HepG2 (cell line): ENCODE data around the gene STC2. TPM values are rescaled to one million over a fixed set of nuclear protein-coding genes. Genes with fewer than 3 reads are reported as not detected.

ENCODE experiments used
- ATF1 ChIP-seq: IDR thresholded peaks from 2 replicates; pipeline ENCODE4 v1.6.1; 2016; ENCODE audit warnings: mild to moderate bottlenecking, control low read depth
- FOXA1 ChIP-seq, 2 experiments: fragments of 450-650 bp in 1 of 2; sonication (generic) in 1 of 2; formaldehyde crosslinking in 1 of 2; IDR thresholded peaks; 2 replicates each; pipeline versions ENCODE4 v1.4.0 to v1.6.1; 2016 to 2020; ENCODE audit warnings: missing genetic modification reagents in 1 of 2
- NFYC ChIP-seq: IDR thresholded peaks from 2 replicates; pipeline ENCODE4 v1.6.1; 2016; ENCODE audit warnings: missing genetic modification reagents, missing compliant biosample characterization
- PTBP1 ChIP-seq: fragments of 200-400 bp; formaldehyde crosslinking; IDR thresholded peaks from 2 replicates; pipeline ENCODE4 v1.6.1; 2018; ENCODE audit warnings: low read length, low read depth; ENCODE audit not compliant: poor library complexity, severe bottlenecking
- REXO4 ChIP-seq: sonication (generic); formaldehyde crosslinking; IDR thresholded peaks from 2 replicates; pipeline ENCODE4 v1.8.0; 2022; ENCODE audit warnings: missing genetic modification reagents, mild to moderate bottlenecking, borderline replicate concordance
- SP5 ChIP-seq: IDR thresholded peaks from 2 replicates; pipeline ENCODE4 v1.6.1; 2016; ENCODE audit warnings: low read depth, borderline replicate concordance
- TBL1XR1 ChIP-seq: fragments of 150-350 bp; IDR thresholded peaks from 2 replicates; pipeline ENCODE4 v1.6.1; 2014; ENCODE audit warnings: borderline replicate concordance, low read length; ENCODE audit not compliant: partially characterized antibody
- ZNF121 ChIP-seq: sonication (generic); formaldehyde crosslinking; IDR thresholded peaks from 2 replicates; pipeline ENCODE4 v1.5.0; 2020; ENCODE audit warnings: mild to moderate bottlenecking, missing genetic modification reagents
- ZNF138 ChIP-seq: sonication (generic); formaldehyde crosslinking; IDR thresholded peaks from 2 replicates; pipeline ENCODE4 v1.5.0; 2020; ENCODE audit warnings: mild to moderate bottlenecking, low read depth, missing genetic modification reagents
- ZNF317 ChIP-seq: sonication (generic); formaldehyde crosslinking; IDR thresholded peaks from 2 replicates; pipeline ENCODE4 v1.5.0; 2020; ENCODE audit warnings: mild to moderate bottlenecking, missing genetic modification reagents
- ZNF549 ChIP-seq: sonication (generic); formaldehyde crosslinking; IDR thresholded peaks from 2 replicates; pipeline ENCODE4 v1.5.0; 2020; ENCODE audit warnings: missing genetic modification reagents
- ZNF567 ChIP-seq: sonication (generic); formaldehyde crosslinking; IDR thresholded peaks from 2 replicates; pipeline ENCODE4 v1.8.1; 2023; ENCODE audit warnings: mild to moderate bottlenecking, missing genetic modification reagents, borderline replicate concordance
- ZNF678 ChIP-seq: sonication (generic); formaldehyde crosslinking; IDR thresholded peaks from 2 replicates; pipeline ENCODE4 v1.4.0; 2020; ENCODE audit warnings: mild to moderate bottlenecking, missing genetic modification reagents
- ZNF691 ChIP-seq: sonication (generic); formaldehyde crosslinking; IDR thresholded peaks from 2 replicates; pipeline ENCODE4 v1.4.0; 2020; ENCODE audit warnings: missing genetic modification reagents, low read depth, mild to moderate bottlenecking, borderline replicate concordance
- ZNF713 ChIP-seq: sonication (generic); formaldehyde crosslinking; IDR thresholded peaks from 2 replicates; pipeline ENCODE4 v1.4.0; 2020; ENCODE audit warnings: mild to moderate bottlenecking, missing genetic modification reagents
- polyA plus RNA-seq, 8 experiments: library from polyadenylated mRNA; depleted of rRNA in 3 of 8; stranded (reverse) in 7 of 8; unstranded in 1 of 8; fragments of >200 nt; fragmentation: Illumina TruSeq in 4 of 8; extraction: Trizol in 4 of 8; gene quantifications; 2 replicates each; pipeline versions ENCODE4 v1.2.1 to v1.2.3, GENCODE V29; 2011 to 2016; ENCODE audit warnings: low read depth in 4 of 8, missing spikeins in 1 of 8, mixed read lengths in 1 of 8; ENCODE audit not compliant: insufficient read depth in 1 of 8
- total RNA-seq, 5 experiments: library from RNA; depleted of rRNA; stranded (reverse); fragments of >200 nt; fragmentation: Illumina TruSeq; extraction: Trizol; gene quantifications; 2 replicates each; pipeline ENCODE4 v1.2.3, GENCODE V29; 2016; ENCODE audit warnings: low read depth in 1 of 5
- TF ChIP-seq, protein P1 (sequence below): sonication (generic); formaldehyde crosslinking; IDR thresholded peaks from 2 replicates; pipeline ENCODE4 v1.5.0; 2020; ENCODE audit warnings: mild to moderate bottlenecking, low read depth, missing genetic modification reagents, borderline replicate concordance
- TF ChIP-seq, protein P2 (sequence below): sonication (generic); formaldehyde crosslinking; IDR thresholded peaks from 2 replicates; pipeline ENCODE4 v1.4.0; 2020; ENCODE audit warnings: missing genetic modification reagents
- TF ChIP-seq, protein P3 (sequence below): sonication (generic); formaldehyde crosslinking; IDR thresholded peaks from 2 replicates; pipeline ENCODE4 v1.8.0; 2022; ENCODE audit warnings: mild to moderate bottlenecking, missing genetic modification reagents, moderate library complexity
- TF ChIP-seq, protein P4 (sequence below): IDR thresholded peaks from 2 replicates; pipeline ENCODE4 v1.6.1; 2016
- TF ChIP-seq, protein P5 (sequence below): sonication (generic); formaldehyde crosslinking; IDR thresholded peaks from 2 replicates; pipeline ENCODE4 v1.8.0; 2022; ENCODE audit warnings: mild to moderate bottlenecking, missing genetic modification reagents, borderline replicate concordance

The STC2 gene
- total and polyA plus RNA-seq, 2 of the 13 experiments (the other 11 are each of a cell fraction or from before 2014, with no cell fraction given): 27.1 to 69.2 TPM

- TF ChIP-seq, protein P1, sequence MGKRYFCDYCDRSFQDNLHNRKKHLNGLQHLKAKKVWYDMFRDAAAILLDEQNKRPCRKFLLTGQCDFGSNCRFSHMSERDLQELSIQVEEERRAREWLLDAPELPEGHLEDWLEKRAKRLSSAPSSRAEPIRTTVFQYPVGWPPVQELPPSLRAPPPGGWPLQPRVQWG: no peak
- TF ChIP-seq ZNF691 (CRISPR knock-in tag) (no peak), ATF1 (CRISPR knock-in tag) (no peak), ZNF121 (CRISPR knock-in tag) (no peak), PTBP1 (no peak), ZNF549 (CRISPR knock-in tag) (no peak), SP5 (peak; percentile 45; the same call in 1 of the 2 replicates), NFYC (CRISPR knock-in tag) (no peak), ZNF138 (CRISPR knock-in tag) (no peak), FOXA1 (IDR thresholded peaks at IDR 0.05) (no peak), FOXA1 (CRISPR knock-in tag; IDR thresholded peaks at IDR 0.05) (peak; percentile 77), ZNF678 (0 out of 2 replicates have a peak, but pooled peaks have one; percentile 33), ZNF317 (CRISPR knock-in tag) (0 out of 2 replicates have a peak, but pooled peaks have one; percentile 42), ZNF713 (no peak), ZNF567 (no peak), TBL1XR1 (peak; percentile 59), REXO4 (CRISPR knock-in tag) (no peak)
- TF ChIP-seq, protein P2, sequence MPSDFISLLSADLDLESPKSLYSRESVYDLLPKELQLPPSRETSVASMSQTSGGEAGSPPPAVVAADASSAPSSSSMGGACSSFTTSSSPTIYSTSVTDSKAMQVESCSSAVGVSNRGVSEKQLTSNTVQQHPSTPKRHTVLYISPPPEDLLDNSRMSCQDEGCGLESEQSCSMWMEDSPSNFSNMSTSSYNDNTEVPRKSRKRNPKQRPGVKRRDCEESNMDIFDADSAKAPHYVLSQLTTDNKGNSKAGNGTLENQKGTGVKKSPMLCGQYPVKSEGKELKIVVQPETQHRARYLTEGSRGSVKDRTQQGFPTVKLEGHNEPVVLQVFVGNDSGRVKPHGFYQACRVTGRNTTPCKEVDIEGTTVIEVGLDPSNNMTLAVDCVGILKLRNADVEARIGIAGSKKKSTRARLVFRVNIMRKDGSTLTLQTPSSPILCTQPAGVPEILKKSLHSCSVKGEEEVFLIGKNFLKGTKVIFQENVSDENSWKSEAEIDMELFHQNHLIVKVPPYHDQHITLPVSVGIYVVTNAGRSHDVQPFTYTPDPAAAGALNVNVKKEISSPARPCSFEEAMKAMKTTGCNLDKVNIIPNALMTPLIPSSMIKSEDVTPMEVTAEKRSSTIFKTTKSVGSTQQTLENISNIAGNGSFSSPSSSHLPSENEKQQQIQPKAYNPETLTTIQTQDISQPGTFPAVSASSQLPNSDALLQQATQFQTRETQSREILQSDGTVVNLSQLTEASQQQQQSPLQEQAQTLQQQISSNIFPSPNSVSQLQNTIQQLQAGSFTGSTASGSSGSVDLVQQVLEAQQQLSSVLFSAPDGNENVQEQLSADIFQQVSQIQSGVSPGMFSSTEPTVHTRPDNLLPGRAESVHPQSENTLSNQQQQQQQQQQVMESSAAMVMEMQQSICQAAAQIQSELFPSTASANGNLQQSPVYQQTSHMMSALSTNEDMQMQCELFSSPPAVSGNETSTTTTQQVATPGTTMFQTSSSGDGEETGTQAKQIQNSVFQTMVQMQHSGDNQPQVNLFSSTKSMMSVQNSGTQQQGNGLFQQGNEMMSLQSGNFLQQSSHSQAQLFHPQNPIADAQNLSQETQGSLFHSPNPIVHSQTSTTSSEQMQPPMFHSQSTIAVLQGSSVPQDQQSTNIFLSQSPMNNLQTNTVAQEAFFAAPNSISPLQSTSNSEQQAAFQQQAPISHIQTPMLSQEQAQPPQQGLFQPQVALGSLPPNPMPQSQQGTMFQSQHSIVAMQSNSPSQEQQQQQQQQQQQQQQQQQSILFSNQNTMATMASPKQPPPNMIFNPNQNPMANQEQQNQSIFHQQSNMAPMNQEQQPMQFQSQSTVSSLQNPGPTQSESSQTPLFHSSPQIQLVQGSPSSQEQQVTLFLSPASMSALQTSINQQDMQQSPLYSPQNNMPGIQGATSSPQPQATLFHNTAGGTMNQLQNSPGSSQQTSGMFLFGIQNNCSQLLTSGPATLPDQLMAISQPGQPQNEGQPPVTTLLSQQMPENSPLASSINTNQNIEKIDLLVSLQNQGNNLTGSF: no peak
- TF ChIP-seq, protein P3, sequence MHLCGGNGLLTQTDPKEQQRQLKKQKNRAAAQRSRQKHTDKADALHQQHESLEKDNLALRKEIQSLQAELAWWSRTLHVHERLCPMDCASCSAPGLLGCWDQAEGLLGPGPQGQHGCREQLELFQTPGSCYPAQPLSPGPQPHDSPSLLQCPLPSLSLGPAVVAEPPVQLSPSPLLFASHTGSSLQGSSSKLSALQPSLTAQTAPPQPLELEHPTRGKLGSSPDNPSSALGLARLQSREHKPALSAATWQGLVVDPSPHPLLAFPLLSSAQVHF: no peak
- TF ChIP-seq, protein P4, sequence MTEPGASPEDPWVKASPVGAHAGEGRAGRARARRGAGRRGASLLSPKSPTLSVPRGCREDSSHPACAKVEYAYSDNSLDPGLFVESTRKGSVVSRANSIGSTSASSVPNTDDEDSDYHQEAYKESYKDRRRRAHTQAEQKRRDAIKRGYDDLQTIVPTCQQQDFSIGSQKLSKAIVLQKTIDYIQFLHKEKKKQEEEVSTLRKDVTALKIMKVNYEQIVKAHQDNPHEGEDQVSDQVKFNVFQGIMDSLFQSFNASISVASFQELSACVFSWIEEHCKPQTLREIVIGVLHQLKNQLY (CRISPR knock-in tag): no peak
- TF ChIP-seq, protein P5, sequence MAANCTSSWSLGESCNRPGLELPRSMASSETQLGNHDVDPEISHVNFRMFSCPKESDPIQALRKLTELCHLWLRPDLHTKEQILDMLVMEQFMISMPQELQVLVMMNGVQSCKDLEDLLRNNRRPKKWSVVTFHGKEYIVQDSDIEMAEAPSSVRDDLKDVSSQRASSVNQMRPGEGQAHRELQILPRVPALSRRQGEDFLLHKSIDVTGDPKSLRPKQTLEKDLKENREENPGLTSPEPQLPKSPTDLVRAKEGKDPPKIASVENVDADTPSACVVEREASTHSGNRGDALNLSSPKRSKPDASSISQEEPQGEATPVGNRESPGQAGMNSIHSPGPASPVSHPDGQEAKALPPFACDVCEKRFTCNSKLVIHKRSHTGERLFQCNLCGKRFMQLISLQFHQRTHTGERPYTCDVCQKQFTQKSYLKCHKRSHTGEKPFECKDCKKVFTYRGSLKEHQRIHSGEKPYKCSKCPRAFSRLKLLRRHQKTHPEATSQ (CRISPR knock-in tag): no peak
Measured at GRCh38 chr5:173303878-173304590, 24.2 kb downstream of the STC2 start (continued).
